Osteoblast (primary cell): ENCODE data around the gene RAP1GAP. TPM values are rescaled to one million over a fixed set of nuclear protein-coding genes. Genes with fewer than 3 reads are reported as not detected.

ENCODE experiments used
- DNase-seq: peaks from one replicate; pipeline ENCODE4 v3.0.0; 2011; ENCODE audit warnings: low spot score, mixed read lengths; ENCODE audit not compliant: insufficient read length; ENCODE audit errors: missing footprints
- H2AFZ ChIP-seq: 2 replicates; pipeline ENCODE4 v1.6.0; 2011; ENCODE audit warnings: mild to moderate bottlenecking, low read length
- H3K27ac ChIP-seq: 2 replicates; pipeline ENCODE4 v1.5.1; 2011; ENCODE audit warnings: mild to moderate bottlenecking, low read depth, low read length, moderate library complexity
- H3K27me3 ChIP-seq: 2 replicates; pipeline ENCODE4 v1.6.0; 2012; ENCODE audit warnings: mild to moderate bottlenecking, control low read depth, inconsistent platforms, low read length, moderate library complexity; ENCODE audit not compliant: insufficient read depth
- H3K36me3 ChIP-seq: 2 replicates; pipeline ENCODE4 v1.5.1; 2011; ENCODE audit warnings: mild to moderate bottlenecking, low read length, control low read depth, moderate library complexity; ENCODE audit not compliant: insufficient read depth
- H3K4me1 ChIP-seq: 2 replicates; pipeline ENCODE4 v1.5.1; 2011; ENCODE audit warnings: mild to moderate bottlenecking, low read length, control low read depth, moderate library complexity; ENCODE audit not compliant: insufficient read depth
- H3K4me2 ChIP-seq: 2 replicates; pipeline ENCODE4 v1.6.0; 2011; ENCODE audit warnings: mild to moderate bottlenecking, low read length; ENCODE audit not compliant: insufficient read depth
- H3K4me3 ChIP-seq: fragments of 200-600 bp; sonication (generic); 3 replicates; pipeline ENCODE4 v1.5.1; 2012; ENCODE audit warnings: mild to moderate bottlenecking, low read length, inconsistent platforms; ENCODE audit not compliant: insufficient read depth
- H3K79me2 ChIP-seq: 2 replicates; pipeline ENCODE4 v1.6.0; 2012; ENCODE audit warnings: mild to moderate bottlenecking, low read length, control low read depth, inconsistent platforms; ENCODE audit not compliant: insufficient read depth
- H3K9me3 ChIP-seq: 2 replicates; pipeline ENCODE4 v1.5.1; 2011; ENCODE audit warnings: low read depth, low read length, control low read depth
- H4K20me1 ChIP-seq: 2 replicates; pipeline ENCODE4 v1.6.0; 2012; ENCODE audit warnings: mild to moderate bottlenecking, low read length, control low read depth; ENCODE audit not compliant: insufficient read depth
- total RNA-seq: library from RNA; depleted of rRNA; stranded (reverse); fragments of >200 nt; gene quantifications from 2 replicates; pipeline ENCODE4 v1.2.3, GENCODE V29; 2012
- TF ChIP-seq, protein P1 (sequence below): IDR thresholded peaks from 2 replicates; pipeline ENCODE4 v1.5.1; 2011; ENCODE audit warnings: mild to moderate bottlenecking, low read depth, low read length, moderate library complexity; ENCODE audit errors: extremely low read depth

RAP1GAP gene
- total RNA-seq, 1 donor = under 0.01 TPM

DNA sequence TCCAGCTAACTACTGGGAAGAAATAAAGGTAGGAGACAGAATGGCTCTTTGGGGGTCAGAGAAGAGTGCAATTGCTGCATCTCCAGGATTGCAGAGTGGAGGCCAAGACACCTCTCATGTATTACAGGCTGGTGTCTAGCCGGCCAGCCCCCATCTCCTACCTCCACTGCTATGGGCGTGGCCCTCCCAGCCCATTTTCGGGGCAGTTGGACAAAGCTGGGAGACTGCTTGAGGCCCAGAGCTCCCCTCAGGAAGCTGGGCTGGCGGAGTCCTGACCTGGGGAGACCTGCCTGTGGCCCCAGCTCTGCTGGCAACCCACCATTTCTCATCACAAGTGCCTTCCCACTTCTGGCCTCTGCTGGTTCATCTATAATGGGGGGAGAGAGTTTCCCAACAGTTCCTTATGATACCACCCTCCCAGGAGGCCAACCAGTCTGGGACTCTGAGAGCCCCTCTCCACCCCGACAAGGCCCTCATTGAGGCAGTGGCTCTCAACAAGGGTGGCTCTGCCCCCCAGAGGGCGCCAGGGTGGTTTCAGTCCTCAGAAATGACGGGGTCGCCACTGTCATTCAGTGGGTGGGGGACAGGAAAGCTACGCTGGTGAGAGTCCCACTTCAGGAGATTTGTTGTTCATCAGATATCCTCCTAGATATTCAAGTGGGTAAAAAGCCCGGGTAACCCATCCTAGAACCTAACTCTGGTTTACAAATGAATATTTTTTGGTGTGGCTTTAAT, 11.5 kb downstream of the RAP1GAP start:
- Histone ChIP-seq H4K20me1 (peaks cover 8% of the 10 kb centered on the region), H3K27ac (no peak overlapping the region)
- DNase-seq = peak; percentile 83

DNA sequence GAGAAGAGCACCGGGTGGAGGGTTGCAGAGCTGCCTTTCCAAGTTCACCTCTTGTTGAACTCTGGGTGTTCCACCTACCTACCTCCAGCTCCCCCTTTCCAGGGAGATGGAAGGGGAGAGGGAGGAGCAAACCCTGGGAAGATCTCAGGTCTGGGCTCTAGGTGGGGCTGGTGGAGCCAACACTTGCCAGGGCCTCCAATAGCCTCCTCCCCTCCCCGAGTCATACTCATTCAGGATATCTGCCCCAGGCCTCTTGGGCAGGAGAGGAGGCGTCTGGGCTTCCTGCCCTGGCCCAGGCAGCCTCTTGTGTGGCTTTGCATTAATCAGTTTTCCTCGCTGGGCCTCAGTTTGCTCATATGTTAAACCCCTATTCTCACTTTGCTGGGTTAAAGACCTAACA, 13.4 kb downstream of the RAP1GAP start:
- Histone ChIP-seq H3K79me2 (no peaks in the 10 kb centered on the region), H3K27me3 (peaks cover 27% of the 10 kb centered on the region), H3K4me1 (no peaks in the 10 kb centered on the region), H2AFZ (no peak overlapping the region), H3K9me3 (no peaks in the 10 kb centered on the region), H3K4me2 (no peak overlapping the region), H4K20me1 (peaks cover 8% of the 10 kb centered on the region), H3K36me3 (no peaks in the 10 kb centered on the region), H3K27ac (no peak overlapping the region), H3K4me3 (no peak overlapping the region)
- TF ChIP-seq, protein P1, sequence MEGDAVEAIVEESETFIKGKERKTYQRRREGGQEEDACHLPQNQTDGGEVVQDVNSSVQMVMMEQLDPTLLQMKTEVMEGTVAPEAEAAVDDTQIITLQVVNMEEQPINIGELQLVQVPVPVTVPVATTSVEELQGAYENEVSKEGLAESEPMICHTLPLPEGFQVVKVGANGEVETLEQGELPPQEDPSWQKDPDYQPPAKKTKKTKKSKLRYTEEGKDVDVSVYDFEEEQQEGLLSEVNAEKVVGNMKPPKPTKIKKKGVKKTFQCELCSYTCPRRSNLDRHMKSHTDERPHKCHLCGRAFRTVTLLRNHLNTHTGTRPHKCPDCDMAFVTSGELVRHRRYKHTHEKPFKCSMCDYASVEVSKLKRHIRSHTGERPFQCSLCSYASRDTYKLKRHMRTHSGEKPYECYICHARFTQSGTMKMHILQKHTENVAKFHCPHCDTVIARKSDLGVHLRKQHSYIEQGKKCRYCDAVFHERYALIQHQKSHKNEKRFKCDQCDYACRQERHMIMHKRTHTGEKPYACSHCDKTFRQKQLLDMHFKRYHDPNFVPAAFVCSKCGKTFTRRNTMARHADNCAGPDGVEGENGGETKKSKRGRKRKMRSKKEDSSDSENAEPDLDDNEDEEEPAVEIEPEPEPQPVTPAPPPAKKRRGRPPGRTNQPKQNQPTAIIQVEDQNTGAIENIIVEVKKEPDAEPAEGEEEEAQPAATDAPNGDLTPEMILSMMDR = peak; percentile 9
- DNase-seq = peak; percentile 93

More for the DNA sequence above, 11.5 kb downstream of the RAP1GAP start:
- Histone ChIP-seq H2AFZ (no peak overlapping the region), H3K36me3 (no peaks in the 10 kb centered on the region), H3K4me1 (no peaks in the 10 kb centered on the region), H3K79me2 (no peaks in the 10 kb centered on the region), H3K9me3 (no peaks in the 10 kb centered on the region), H3K27me3 (peaks cover 15% of the 10 kb centered on the region), H3K4me2 (no peak overlapping the region), H3K4me3 (no peak overlapping the region)
- TF ChIP-seq, protein P1 = no peak

DNA sequence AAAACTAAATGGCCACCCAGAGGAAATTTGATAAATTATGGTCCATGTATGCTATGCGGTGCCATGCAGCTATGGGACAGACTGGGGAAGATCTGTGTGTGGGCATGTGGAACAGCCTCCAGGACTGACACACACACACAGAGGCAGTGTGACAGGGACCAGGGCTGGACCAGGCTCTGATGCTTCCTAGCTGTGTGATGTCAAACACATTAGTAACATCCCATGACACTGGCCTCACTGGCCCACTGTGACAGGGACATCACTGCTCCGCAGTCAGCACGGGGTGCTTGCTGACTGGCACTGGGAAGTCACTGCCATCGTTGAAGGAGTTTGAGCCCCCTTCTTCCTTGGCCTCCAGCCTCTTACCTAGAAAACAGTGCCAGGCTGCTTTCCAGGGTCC, 13.9 kb downstream of the RAP1GAP start:
- TF ChIP-seq, protein P1 = no peak
- H3K27ac ChIP-seq = no peak overlapping the region
- no peaks in the 10 kb centered on the region for H3K79me2 ChIP-seq

DNA sequence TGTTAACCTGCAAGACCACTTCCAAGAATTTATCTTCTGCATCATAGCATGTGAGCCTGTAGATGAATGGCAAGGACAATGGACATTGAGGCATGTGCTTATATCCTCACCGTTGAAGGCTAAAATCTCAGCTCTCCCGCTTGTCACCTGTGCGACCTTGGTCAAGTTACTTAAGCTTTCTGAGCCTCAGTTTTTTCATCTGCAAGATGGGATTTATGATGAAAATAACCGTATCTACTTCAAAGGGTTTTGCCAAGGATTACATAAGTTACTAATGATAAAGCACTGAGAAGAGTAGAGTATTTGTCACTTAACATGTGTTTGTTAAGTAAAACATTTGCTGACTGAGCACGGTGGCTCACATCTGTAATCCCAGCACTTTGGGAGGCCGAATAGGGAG, 14.9 kb downstream of the RAP1GAP start:
- H3K4me3 ChIP-seq = no peak overlapping the region
- no peaks in the 10 kb centered on the region for H3K36me3 ChIP-seq
- H3K4me2 ChIP-seq = no peak overlapping the region
- H3K9me3 ChIP-seq = no peaks in the 10 kb centered on the region
- no peak overlapping the region for H2AFZ ChIP-seq
- H4K20me1 ChIP-seq = peaks cover 3% of the 10 kb centered on the region
- no peaks in the 10 kb centered on the region for H3K79me2 ChIP-seq
- TF ChIP-seq, protein P1 = no peak
- peak; percentile 59 for DNase-seq
- H3K27me3 ChIP-seq = peaks cover 23% of the 10 kb centered on the region
- no peaks in the 10 kb centered on the region for H3K4me1 ChIP-seq
- no peak overlapping the region for H3K27ac ChIP-seq

More for the DNA sequence above, 13.9 kb downstream of the RAP1GAP start:
- H3K9me3 ChIP-seq = no peaks in the 10 kb centered on the region
- H4K20me1 ChIP-seq = peaks cover 8% of the 10 kb centered on the region
- H3K4me2 ChIP-seq = no peak overlapping the region
- DNase-seq = peak; percentile 85
- H3K36me3 ChIP-seq = no peaks in the 10 kb centered on the region
- no peak overlapping the region for H2AFZ ChIP-seq
- H3K27me3 ChIP-seq = peaks cover 28% of the 10 kb centered on the region
- no peak overlapping the region for H3K4me3 ChIP-seq
- no peaks in the 10 kb centered on the region for H3K4me1 ChIP-seq
